K562 (cell line): ENCODE results near the gene DAG1. TPM values are rescaled to one million over a fixed set of nuclear protein-coding genes. Genes with fewer than 3 reads are reported as not detected.

Experiments
- CREB1 ChIP-seq, 2 experiments: sonication (generic) in 1 of 2; formaldehyde crosslinking in 1 of 2; IDR thresholded peaks; 2 replicates each; pipeline versions ENCODE4 v1.6.1 to v1.8.0; 2012 to 2022; ENCODE audit warnings: inconsistent platforms in 1 of 2, mild to moderate bottlenecking in 1 of 2, missing genetic modification reagents in 1 of 2, moderate library complexity in 1 of 2
- HMBOX1 ChIP-seq: sonication (generic); IDR thresholded peaks from 2 replicates; pipeline ENCODE4 v1.6.1; 2016
- HOXB6 ChIP-seq: fragments of 250-450 bp; sonication (Bioruptor Pico); IDR thresholded peaks from 2 replicates; pipeline ENCODE4 v1.5.1; 2022; ENCODE audit warnings: mild to moderate bottlenecking, borderline replicate concordance
- NKRF ChIP-seq: fragments of 450-650 bp; IDR thresholded peaks from 2 replicates; pipeline ENCODE4 v1.6.1; 2016; ENCODE audit warnings: borderline replicate concordance
- TRIM24 ChIP-seq, 2 experiments: fragments of 450-650 bp; IDR thresholded peaks; 2 replicates each; pipeline ENCODE4 v1.6.1; 2016
- ZNF124 ChIP-seq: sonication (generic); formaldehyde crosslinking; IDR thresholded peaks from 2 replicates; pipeline ENCODE4 v1.8.1; 2022; ENCODE audit warnings: missing genetic modification reagents
- ZNF146 ChIP-seq: IDR thresholded peaks from one replicate; pipeline ENCODE4 v1.6.1; 2018; ENCODE audit warnings: missing compliant biosample characterization; ENCODE audit not compliant: unreplicated experiment
- ZNF592 ChIP-seq: fragments of 450-650 bp; IDR thresholded peaks from 2 replicates; pipeline ENCODE4 v1.6.1; 2017; ENCODE audit warnings: antibody characterized with exemption, mild to moderate bottlenecking
- polyA plus RNA-seq, 8 experiments: library from polyadenylated mRNA; depleted of rRNA in 4 of 8; stranded (reverse) in 5 of 8; unstranded in 3 of 8; fragments of >200 nt; fragmentation: Nextera tagmentation in 2 of 8; fragmentation: Illumina TruSeq in 1 of 8; extraction: Ambion mirVana in 2 of 8; extraction: Trizol in 1 of 8; gene quantifications; 2 replicates each; pipeline versions ENCODE4 v1.2.1 to v1.2.3, GENCODE V29; 2011 to 2014; ENCODE audit warnings: inconsistent platforms in 1 of 8, missing spikeins in 1 of 8
- total RNA-seq, 7 experiments: library from RNA; depleted of rRNA in 6 of 7; stranded (reverse); fragments of >200 nt in 6 of 7; fragmentation: Illumina TruSeq in 2 of 7; extraction: Trizol in 2 of 7; gene quantifications; 2 replicates each; pipeline versions ENCODE4 v1.2.1 to v1.2.3, GENCODE V29; 2011 to 2021; ENCODE audit warnings: low replicate concordance in 1 of 7
- TF ChIP-seq, protein P1 (sequence below): fragments of 250-450 bp; sonication (Bioruptor Pico); IDR thresholded peaks from 2 replicates; pipeline ENCODE4 v1.4.0; 2020; ENCODE audit warnings: mild to moderate bottlenecking, moderate library complexity
- TF ChIP-seq, protein P2 (sequence below), 2 experiments: IDR thresholded peaks; 2 replicates each; pipeline ENCODE4 v1.6.1; 2012; ENCODE audit warnings: improper control_type of control experiment in 2 of 2, low read depth in 2 of 2, low read length in 2 of 2, borderline replicate concordance in 1 of 2
- TF ChIP-seq, protein P3 (sequence below), 2 experiments: fragments of 200-800 bp in 1 of 2; sonication (Bioruptor generic) in 1 of 2; sonication (generic) in 1 of 2; formaldehyde crosslinking in 1 of 2; IDR thresholded peaks in 1 of 2; conservative IDR thresholded peaks in 1 of 2; 2 replicates each; pipeline versions ENCODE4 v1.5.0 to v1.6.1; 2016 to 2020; ENCODE audit warnings: missing compliant biosample characterization in 1 of 2, missing genetic modification characterization in 1 of 2, missing genetic modification reagents in 1 of 2

DAG1 gene
- total and polyA plus RNA-seq, 9 of the 15 experiments (the other 6 are each of a cell fraction or from before 2014, with no cell fraction given): 0.29 to 19.6 (median 8.2) TPM

DNA sequence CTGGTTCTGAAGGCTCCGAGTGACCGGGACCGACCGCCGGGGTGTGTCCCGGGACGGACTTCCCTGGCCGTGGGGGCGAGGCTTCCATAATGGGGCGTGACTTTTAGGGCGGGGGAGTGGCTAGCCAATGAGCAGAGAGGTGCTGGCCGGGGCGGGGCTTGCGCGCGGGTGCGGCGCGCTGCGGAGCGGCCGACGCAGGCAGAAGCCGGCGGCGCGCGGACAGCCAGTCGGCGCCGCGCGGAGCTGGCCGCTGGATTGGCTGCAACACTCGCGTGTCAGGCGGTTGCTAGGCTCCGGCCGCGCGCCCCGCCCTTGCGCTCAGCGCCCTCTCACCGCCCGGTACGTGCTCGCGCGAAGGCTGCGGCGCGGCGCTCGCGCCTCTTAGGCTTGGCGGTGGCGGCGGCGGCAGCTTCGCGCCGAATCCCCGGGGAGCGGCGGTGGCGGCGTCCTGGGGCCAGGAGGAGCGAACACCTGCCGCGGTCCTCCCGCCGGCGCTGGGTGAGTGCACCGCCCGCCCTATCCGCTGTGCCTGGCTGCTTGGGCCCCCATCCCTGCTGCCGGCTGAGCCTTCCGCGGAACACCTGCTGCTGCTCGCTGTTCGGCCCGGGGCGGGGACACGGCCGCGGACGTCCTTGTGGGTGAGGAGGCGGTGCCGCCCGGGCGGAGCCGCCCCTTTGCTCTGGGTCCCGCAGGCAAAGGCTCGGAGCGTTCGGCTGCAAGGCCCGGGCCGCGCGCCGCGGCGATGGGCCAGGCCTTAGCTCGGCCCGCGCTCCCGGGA, at the start of gene DAG1 (continued):
- TF ChIP-seq, protein P1, sequence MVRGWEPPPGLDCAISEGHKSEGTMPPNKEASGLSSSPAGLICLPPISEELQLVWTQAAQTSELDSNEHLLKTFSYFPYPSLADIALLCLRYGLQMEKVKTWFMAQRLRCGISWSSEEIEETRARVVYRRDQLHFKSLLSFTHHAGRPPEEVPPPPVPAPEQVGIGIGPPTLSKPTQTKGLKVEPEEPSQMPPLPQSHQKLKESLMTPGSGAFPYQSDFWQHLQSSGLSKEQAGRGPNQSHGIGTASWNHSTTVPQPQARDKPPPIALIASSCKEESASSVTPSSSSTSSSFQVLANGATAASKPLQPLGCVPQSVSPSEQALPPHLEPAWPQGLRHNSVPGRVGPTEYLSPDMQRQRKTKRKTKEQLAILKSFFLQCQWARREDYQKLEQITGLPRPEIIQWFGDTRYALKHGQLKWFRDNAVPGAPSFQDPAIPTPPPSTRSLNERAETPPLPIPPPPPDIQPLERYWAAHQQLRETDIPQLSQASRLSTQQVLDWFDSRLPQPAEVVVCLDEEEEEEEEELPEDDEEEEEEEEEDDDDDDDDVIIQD (CRISPR knock-in tag): no peak
- TF ChIP-seq CREB1 (IDR thresholded peaks at IDR 0.05): 0 out of 2 replicates have a peak, but pooled peaks have one; percentile 30
- no peak; the same call in 1 of the 2 replicates for TF ChIP-seq CREB1 (CRISPR knock-in tag; IDR thresholded peaks at IDR 0.05)
- TF ChIP-seq NKRF: no peak
- no peak for TF ChIP-seq HMBOX1
- TF ChIP-seq TRIM24 (IDR thresholded peaks at IDR 0.05): no peak
- no peak for TF ChIP-seq ZNF146 (CRISPR knock-in tag)
- TF ChIP-seq, protein P2, sequence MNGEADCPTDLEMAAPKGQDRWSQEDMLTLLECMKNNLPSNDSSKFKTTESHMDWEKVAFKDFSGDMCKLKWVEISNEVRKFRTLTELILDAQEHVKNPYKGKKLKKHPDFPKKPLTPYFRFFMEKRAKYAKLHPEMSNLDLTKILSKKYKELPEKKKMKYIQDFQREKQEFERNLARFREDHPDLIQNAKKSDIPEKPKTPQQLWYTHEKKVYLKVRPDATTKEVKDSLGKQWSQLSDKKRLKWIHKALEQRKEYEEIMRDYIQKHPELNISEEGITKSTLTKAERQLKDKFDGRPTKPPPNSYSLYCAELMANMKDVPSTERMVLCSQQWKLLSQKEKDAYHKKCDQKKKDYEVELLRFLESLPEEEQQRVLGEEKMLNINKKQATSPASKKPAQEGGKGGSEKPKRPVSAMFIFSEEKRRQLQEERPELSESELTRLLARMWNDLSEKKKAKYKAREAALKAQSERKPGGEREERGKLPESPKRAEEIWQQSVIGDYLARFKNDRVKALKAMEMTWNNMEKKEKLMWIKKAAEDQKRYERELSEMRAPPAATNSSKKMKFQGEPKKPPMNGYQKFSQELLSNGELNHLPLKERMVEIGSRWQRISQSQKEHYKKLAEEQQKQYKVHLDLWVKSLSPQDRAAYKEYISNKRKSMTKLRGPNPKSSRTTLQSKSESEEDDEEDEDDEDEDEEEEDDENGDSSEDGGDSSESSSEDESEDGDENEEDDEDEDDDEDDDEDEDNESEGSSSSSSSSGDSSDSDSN (IDR thresholded peaks at IDR 0.05; ENCODE audit: borderline replicate concordance in 1 of 2, low read depth in 2 of 2, low read length in 2 of 2): peak in 1 of 2 experiments; percentile 76; a peak in 1 of 4 replicates
- TF ChIP-seq ZNF592: no peak; the same call in 1 of the 2 replicates
- TF ChIP-seq HOXB6 (CRISPR knock-in tag): no peak
- TF ChIP-seq, protein P3, sequence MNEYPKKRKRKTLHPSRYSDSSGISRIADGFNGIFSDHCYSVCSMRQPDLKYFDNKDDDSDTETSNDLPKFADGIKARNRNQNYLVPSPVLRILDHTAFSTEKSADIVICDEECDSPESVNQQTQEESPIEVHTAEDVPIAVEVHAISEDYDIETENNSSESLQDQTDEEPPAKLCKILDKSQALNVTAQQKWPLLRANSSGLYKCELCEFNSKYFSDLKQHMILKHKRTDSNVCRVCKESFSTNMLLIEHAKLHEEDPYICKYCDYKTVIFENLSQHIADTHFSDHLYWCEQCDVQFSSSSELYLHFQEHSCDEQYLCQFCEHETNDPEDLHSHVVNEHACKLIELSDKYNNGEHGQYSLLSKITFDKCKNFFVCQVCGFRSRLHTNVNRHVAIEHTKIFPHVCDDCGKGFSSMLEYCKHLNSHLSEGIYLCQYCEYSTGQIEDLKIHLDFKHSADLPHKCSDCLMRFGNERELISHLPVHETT (CRISPR knock-in tag; conservative IDR thresholded peaks at IDR 0.05 in 1 of 2, IDR thresholded peaks at IDR 0.05 in 1 of 2): peak in 1 of 2 experiments; percentile 92; a peak in 2 of 4 replicates
- no peak for TF ChIP-seq ZNF124 (CRISPR knock-in tag)
